ENCODE results near the gene RFPL4AL1. TPM values are rescaled to one million over a fixed set of nuclear protein-coding genes. Genes with fewer than 3 reads are reported as not detected.

RFPL4AL1 gene
- total and polyA plus RNA-seq, 2 of the 8 experiments (the other 6 are each of a cell fraction or from before 2014, with no cell fraction given): not detected

DNA sequence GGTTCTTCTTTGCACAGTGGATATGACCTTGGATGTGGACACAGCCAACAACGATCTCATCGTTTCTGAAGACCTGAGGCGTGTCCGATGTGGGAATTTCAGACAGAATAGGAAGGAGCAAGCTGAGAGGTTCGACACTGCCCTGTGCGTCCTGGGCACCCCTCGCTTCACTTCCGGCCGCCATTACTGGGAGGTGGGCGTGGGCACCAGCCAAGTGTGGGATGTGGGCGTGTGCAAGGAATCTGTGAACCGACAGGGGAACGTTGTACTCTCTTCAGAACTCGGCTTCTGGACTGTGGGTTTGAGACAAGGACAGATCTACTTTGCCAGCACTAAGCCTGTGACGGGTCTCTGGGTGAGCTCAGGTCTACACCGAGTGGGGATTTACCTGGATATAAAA, 9.4 kb downstream of the RFPL4AL1 start:
- H3K4ac ChIP-seq (replicated peaks; ENCODE audit: insufficient read length, low read depth, low read length): no peak overlapping the region
- CTCF ChIA-PET (ENCODE audit: partially characterized antibody): no interaction called here
- POLR2A ChIA-PET (ENCODE audit: partially characterized antibody): no interaction called here
- WGBS, 2 experiments (ENCODE audit: extremely low coverage in 1 of 2, insufficient coverage in 1 of 2, insufficient read length in 1 of 2, insufficient replicate concordance in 2 of 2, low coverage in 1 of 2, low lambda C conversion rate in 2 of 2, missing lambda C conversion rate in 1 of 2): 82% methylated on average over 16 of the region's 16 CpGs; no CpG with 5 or more reads in 1 of the 2 experiments
- H2BK20ac ChIP-seq (ENCODE audit: low read length): no peak overlapping the region
- no peak overlapping the region for H3K27ac ChIP-seq (ENCODE audit: low read depth, low read length)
- no peak overlapping the region for H3K9ac ChIP-seq (replicated peaks in 1 of 4; ENCODE audit: extremely low read depth in 1 of 4, low read depth in 3 of 4, low read length in 3 of 4)
- H3K14ac ChIP-seq (ENCODE audit: insufficient read length): no peak overlapping the region
- H2BK5ac ChIP-seq (ENCODE audit: low read depth, low read length): no peak overlapping the region
- DNase-seq (ENCODE audit: low read depth in 1 of 2, low spot score in 2 of 2): no peak
- no peak overlapping the region for H4K91ac ChIP-seq (replicated peaks; ENCODE audit: insufficient read length, low read length)
- no peak overlapping the region for H3K4me3 ChIP-seq (ENCODE audit: extremely low read depth in 1 of 4, insufficient read depth in 2 of 4, low read depth in 3 of 4, low read length in 4 of 4)
- H3K9me3 ChIP-seq (ENCODE audit: insufficient read depth in 2 of 2, low read depth in 1 of 2, low read length in 1 of 2): peaks cover 49 to 65% of the 10 kb centered on the region in 2 experiments
- no peaks in the 10 kb centered on the region for H3K36me3 ChIP-seq (ENCODE audit: control insufficient read depth in 2 of 4, insufficient read depth in 4 of 4, low read length in 3 of 4)
- no peak overlapping the region for H2AK5ac ChIP-seq (ENCODE audit: low read depth, low read length)
- H4K5ac ChIP-seq (ENCODE audit: insufficient read length, low read depth, low read length): no peak overlapping the region
- no peak for FAIRE-seq
- H3K23me2 ChIP-seq (ENCODE audit: low read depth, low read length): no peaks in the 10 kb centered on the region
- no peak overlapping the region for H3K4me2 ChIP-seq (ENCODE audit: insufficient read depth in 1 of 2, low read depth in 2 of 2, low read length in 2 of 2)
- H2BK15ac ChIP-seq (ENCODE audit: low read length): no peak overlapping the region
- no peaks in the 10 kb centered on the region for H3K27me3 ChIP-seq (replicated peaks in 1 of 4; ENCODE audit: control insufficient read depth in 3 of 4, extremely low read depth in 1 of 4, insufficient read depth in 3 of 4, low read length in 3 of 4)
- no peak overlapping the region for H3K56ac ChIP-seq (replicated peaks; ENCODE audit: insufficient read length, low read depth, low read length)
- no peaks in the 10 kb centered on the region for H4K20me1 ChIP-seq (replicated peaks in 1 of 2; ENCODE audit: control insufficient read depth in 1 of 2, insufficient read depth in 2 of 2, low read length in 2 of 2)
- no peak overlapping the region for H2BK12ac ChIP-seq (ENCODE audit: low read depth, low read length)
- H3K79me2 ChIP-seq (ENCODE audit: control insufficient read depth in 1 of 2, insufficient read depth in 2 of 2, low read length in 2 of 2): no peaks in the 10 kb centered on the region
- no peak overlapping the region for H2AFZ ChIP-seq (ENCODE audit: low read length)
- H3K18ac ChIP-seq (ENCODE audit: extremely low read depth, low read length): no peak overlapping the region
- H3K4me1 ChIP-seq (replicated peaks in 1 of 4; ENCODE audit: control insufficient read depth in 3 of 4, insufficient read depth in 4 of 4, low read length in 3 of 4): no peaks in the 10 kb centered on the region
- no peak overlapping the region for H4K8ac ChIP-seq (ENCODE audit: extremely low read depth, insufficient read depth, low read length)
- H3K23ac ChIP-seq (ENCODE audit: insufficient read length): no peak overlapping the region
- no peak overlapping the region for H2BK120ac ChIP-seq (replicated peaks; ENCODE audit: low read depth, low read length)
- H3K79me1 ChIP-seq (ENCODE audit: low read depth, low read length): no peaks in the 10 kb centered on the region
- no peak for TF ChIP-seq CHD2 (IDR thresholded peaks at IDR 0.05; ENCODE audit: low read length)
- TF ChIP-seq NANOG (IDR thresholded peaks at IDR 0.05; ENCODE audit: insufficient read depth, low read depth, low read length, poor library complexity, severe bottlenecking): no peak
- no peak for TF ChIP-seq SP2 (IDR thresholded peaks at IDR 0.05; ENCODE audit: low read length)
- no peak for TF ChIP-seq JUN (IDR thresholded peaks at IDR 0.05; ENCODE audit: low read depth, low read length)
- no peak for TF ChIP-seq SRF (IDR thresholded peaks at IDR 0.05; ENCODE audit: low read depth, low read length)
- no peak for TF ChIP-seq SIX5 (IDR thresholded peaks at IDR 0.05; ENCODE audit: low read depth, low read length)
- no peak for TF ChIP-seq CBX8 (IDR thresholded peaks at IDR 0.05; ENCODE audit: borderline replicate concordance, low read depth, low read length)
- TF ChIP-seq EGR1 (IDR thresholded peaks at IDR 0.05; ENCODE audit: borderline replicate concordance, low read depth, low read length): no peak
- no peak for TF ChIP-seq RBBP5 (IDR thresholded peaks at IDR 0.05; ENCODE audit: borderline replicate concordance, low read depth, low read length)
- TF ChIP-seq KDM4A (IDR thresholded peaks at IDR 0.05; ENCODE audit: low read depth, low read length, severe bottlenecking): no peak
- TF ChIP-seq SP1 (IDR thresholded peaks at IDR 0.05; ENCODE audit: low read depth, low read length): no peak
- no peak for TF ChIP-seq CREB1 (IDR thresholded peaks at IDR 0.05)
- no peak for TF ChIP-seq JUND (IDR thresholded peaks at IDR 0.05; ENCODE audit: low read length)
- TF ChIP-seq RFX5 (IDR thresholded peaks at IDR 0.05; ENCODE audit: borderline replicate concordance, low read depth, low read length): no peak
- no peak for TF ChIP-seq CEBPB (IDR thresholded peaks at IDR 0.05; ENCODE audit: low read depth, low read length)
- TF ChIP-seq, protein P1, sequence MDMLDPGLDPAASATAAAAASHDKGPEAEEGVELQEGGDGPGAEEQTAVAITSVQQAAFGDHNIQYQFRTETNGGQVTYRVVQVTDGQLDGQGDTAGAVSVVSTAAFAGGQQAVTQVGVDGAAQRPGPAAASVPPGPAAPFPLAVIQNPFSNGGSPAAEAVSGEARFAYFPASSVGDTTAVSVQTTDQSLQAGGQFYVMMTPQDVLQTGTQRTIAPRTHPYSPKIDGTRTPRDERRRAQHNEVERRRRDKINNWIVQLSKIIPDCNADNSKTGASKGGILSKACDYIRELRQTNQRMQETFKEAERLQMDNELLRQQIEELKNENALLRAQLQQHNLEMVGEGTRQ (IDR thresholded peaks at IDR 0.05; ENCODE audit: low read length): no peak
